ENCODE measurements around the gene LPAR5.

The LPAR5 gene

GRCh38 chr12:6635856-6636531 lies at the start of gene LPAR5:
Gene LPAR5, minus strand, starts transcription at chr12:6635959. Its CDS starts 14,711 bp downstream, at chr12:6621248.
- DNase-seq = no peak

- peak; percentile 61 for DNase-seq
Observed at GRCh38 chr12:6684609-6685008, 48.9 kb upstream of the LPAR5 start.

- DNase-seq = no peak
Observed at GRCh38 chr12:6676962-6677361, 41.2 kb upstream of the LPAR5 start.

GRCh38 chr12:6672143-6672542 lies 36.4 kb upstream of the LPAR5 start:
- DNase-seq = no peak

- no peak for DNase-seq
Observed at GRCh38 chr12:6667559-6668210, 31.9 kb upstream of the LPAR5 start.

GRCh38 chr12:6666211-6666610 lies 30.5 kb upstream of the LPAR5 start:
- no peak for DNase-seq

GRCh38 chr12:6664902-6665301 lies 29.1 kb upstream of the LPAR5 start:
- DNase-seq = no peak

GRCh38 chr12:6662906-6663742 lies 27.4 kb upstream of the LPAR5 start, which contains the start of gene ING4:
Gene ING4, minus strand, starts transcription at chr12:6663119. Its CDS starts 18 bp downstream, at chr12:6663101.
- peak; percentile 97 for DNase-seq

GRCh38 chr12:6662602-6662905 lies 26.8 kb upstream of the LPAR5 start:
- no peak for DNase-seq

GRCh38 chr12:6653987-6654386 lies 18.2 kb upstream of the LPAR5 start:
- DNase-seq = no peak

- no peak for DNase-seq
Observed at GRCh38 chr12:6653342-6653741, 17.6 kb upstream of the LPAR5 start.

- no peak for DNase-seq
Observed at GRCh38 chr12:6652391-6652790, 16.6 kb upstream of the LPAR5 start.

- DNase-seq = no peak
Observed at GRCh38 chr12:6650832-6651231, 15.1 kb upstream of the LPAR5 start.

- peak; percentile 29 for DNase-seq
Observed at GRCh38 chr12:6647083-6647604, 11.4 kb upstream of the LPAR5 start, which contains the start of gene ACRBP. Gene ACRBP, minus strand, starts transcription at chr12:6647432. Its CDS starts 66 bp downstream, at chr12:6647366.

- DNase-seq = no peak
Observed at GRCh38 chr12:6646276-6647082, 10.7 kb upstream of the LPAR5 start.

- DNase-seq = no peak
Observed at GRCh38 chr12:6644903-6645302, 9.1 kb upstream of the LPAR5 start.

- DNase-seq = no peak
Observed at GRCh38 chr12:6644257-6644596, 8.5 kb upstream of the LPAR5 start.

- DNase-seq = no peak
Observed at GRCh38 chr12:6643569-6644256, 8.0 kb upstream of the LPAR5 start.

GRCh38 chr12:6641131-6641530 lies 5.4 kb upstream of the LPAR5 start:
- DNase-seq = no peak

GRCh38 chr12:6640497-6640896 lies 4.7 kb upstream of the LPAR5 start:
- no peak for DNase-seq

GRCh38 chr12:6639151-6639801 lies 3.5 kb upstream of the LPAR5 start:
- no peak for DNase-seq

- no peak for DNase-seq
Observed at GRCh38 chr12:6638305-6638704, 2.5 kb upstream of the LPAR5 start.
